Activated naive CD4-positive, alpha-beta T cell (primary cell): Measurements from ENCODE around the gene PFDN5.
A peak's percentile ranks its signal among the peaks of the same experiment; 100 is the strongest.
"Not testable (repeated sequence)": the region's sequence is repeated elsewhere in the genome, so short reads cannot be mapped to it uniquely, and the experiment has no call there.

Source experiments
- DNase-seq, 4 experiments: peaks; one replicate each; lab custom pipeline; 2025; lab: John Stamatoyannopoulos, UW

PFDN5 gene

GRCh38 chr12:53286448-53286847, 8.9 kb upstream of the PFDN5 start:
- DNase-seq: no peak

DNA sequence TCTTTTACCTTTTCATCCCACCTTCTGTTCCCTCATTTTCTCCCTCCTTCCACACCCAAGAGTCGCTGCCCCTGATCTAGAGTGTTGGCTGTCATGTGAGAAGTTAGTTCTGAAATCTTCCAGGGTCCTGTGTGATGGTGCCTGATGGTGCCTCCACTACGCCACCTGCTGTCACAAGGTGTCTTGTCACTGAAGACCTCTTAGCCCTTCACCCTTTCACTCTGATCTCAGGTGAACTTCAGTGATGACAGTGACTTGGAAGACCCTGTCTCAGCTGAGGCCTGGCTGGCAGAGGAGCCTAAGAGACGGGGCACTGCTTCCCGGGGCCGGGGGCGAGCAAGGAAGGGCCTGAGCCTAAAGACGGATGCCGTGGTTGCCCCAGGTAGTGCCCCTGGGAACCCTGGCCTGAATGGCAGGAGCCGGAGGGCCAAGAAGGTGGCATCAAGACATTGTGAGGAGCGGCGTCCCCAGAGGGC, 7.6 kb upstream of the PFDN5 start:
- DNase-seq: peak; percentile 11 to 63 (median 32)

GRCh38 chr12:53288322-53288721, 7.0 kb upstream of the PFDN5 start:
- DNase-seq: no peak

GRCh38 chr12:53289891-53290290, 5.5 kb upstream of the PFDN5 start:
- no peak for DNase-seq

- no peak for DNase-seq
Observed at GRCh38 chr12:53290661-53291060, 4.7 kb upstream of the PFDN5 start.

DNA sequence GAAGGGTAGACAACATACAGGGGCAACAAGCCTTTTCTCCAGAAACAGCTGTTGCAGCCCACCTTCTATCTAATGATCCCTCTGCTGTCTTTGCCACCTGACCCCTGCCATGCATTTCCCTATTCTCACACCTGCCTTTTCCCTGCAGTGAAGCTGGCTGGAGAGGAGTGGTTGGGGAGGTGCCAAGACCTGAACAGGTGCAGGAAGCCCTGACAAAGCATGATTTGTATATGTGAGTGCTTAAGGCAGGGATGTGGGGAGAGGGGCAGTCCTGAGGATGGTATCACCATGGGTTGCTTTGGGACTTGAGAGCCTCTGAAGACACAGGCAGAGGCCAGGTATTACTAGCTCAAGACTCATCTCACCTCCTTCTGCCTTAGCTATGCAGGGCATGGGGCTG, 2.9 kb upstream of the PFDN5 start:
- DNase-seq: no peak

- DNase-seq: no peak
Observed at GRCh38 chr12:53295891-53296219, 513 bp downstream of the PFDN5 start.

- not testable (repeated sequence) for DNase-seq
Observed at GRCh38 chr12:53297106-53297505, 1.8 kb downstream of the PFDN5 start.

DNA sequence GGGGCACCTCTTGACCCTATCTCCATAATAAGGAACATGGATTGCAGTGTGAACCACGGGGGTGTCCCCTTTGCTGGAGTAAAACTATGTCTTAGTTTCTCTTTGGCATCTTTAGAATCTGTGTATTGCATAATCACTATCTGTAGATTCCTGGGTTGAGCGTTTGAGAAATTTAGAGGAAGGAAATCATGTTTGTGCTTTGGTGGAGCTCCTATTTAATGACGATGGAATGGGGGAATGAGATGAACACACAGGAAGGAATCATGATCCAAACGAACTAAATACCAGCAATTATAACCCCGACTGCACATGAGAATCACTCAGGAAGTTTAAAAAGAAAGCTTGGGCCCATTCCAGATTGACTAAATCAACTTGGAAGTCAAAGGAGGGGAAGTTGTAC, 2.8 kb downstream of the PFDN5 start:
- no peak for DNase-seq

GRCh38 chr12:53299101-53299453, 3.7 kb downstream of the PFDN5 start:
- peak in 1 of 4 experiments; percentile 7 for DNase-seq

DNA sequence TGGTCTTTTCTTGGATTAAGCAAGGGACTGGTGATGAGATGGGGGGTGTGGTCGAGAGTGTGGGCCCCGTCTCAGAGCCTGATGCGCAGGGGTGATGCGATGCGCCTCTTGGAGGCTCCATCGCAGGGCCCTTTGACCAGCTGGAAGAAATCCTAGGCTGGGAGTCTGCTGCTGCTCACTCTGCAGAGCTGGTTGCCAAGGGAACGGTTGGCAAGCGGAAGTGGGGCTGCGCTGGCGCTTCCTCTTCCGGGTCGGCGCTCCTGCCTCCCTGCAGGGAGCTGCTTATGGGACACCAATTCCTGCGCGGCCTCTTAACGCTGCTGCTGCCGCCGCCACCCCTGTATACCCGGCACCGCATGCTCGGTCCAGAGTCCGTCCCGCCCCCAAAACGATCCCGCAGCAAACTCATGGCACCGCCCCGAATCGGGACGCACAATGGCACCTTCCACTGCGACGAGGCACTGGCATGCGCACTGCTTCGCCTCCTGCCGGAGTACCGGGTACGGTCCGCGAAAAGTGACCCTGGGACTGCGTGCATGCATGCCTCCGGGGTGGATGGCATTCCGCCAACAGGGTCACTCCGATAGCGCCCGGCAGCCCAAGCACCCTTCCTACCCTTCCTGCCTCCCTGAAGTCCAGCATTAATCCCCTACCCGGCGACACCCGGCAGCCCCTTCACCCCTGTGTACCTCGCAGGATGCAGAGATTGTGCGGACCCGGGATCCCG, 4.3 kb downstream of the PFDN5 start, which contains the start of gene MYG1:
TSS of gene MYG1 (plus strand) at position 242 of the 727 bp plus-strand sequence. CDS start at position 285, 43 bp downstream.
- DNase-seq: peak; percentile 36 to 71 (median 60)

DNA sequence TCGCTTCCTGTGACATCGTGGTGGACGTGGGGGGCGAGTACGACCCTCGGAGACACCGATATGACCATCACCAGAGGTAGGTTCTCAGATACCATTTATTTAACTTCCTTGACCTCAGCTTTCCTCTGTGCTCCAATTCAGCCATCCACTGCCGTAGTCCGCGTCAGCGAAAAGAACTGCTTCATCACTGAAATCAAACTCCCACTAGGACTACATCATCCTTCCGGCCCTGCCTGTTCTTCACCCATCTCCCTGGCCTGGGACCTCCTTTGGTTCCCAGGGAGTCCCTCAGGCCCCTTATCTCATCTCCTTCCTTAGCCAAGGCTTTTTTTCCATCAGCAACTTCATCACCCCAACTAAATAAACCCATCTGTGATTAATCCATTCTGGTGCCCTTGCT, 4.8 kb downstream of the PFDN5 start:
- DNase-seq: no peak

GRCh38 chr12:53302903-53303302, 7.6 kb downstream of the PFDN5 start:
- no peak for DNase-seq

- no peak for DNase-seq
Observed at GRCh38 chr12:53306826-53307225, 11.5 kb downstream of the PFDN5 start.

DNA sequence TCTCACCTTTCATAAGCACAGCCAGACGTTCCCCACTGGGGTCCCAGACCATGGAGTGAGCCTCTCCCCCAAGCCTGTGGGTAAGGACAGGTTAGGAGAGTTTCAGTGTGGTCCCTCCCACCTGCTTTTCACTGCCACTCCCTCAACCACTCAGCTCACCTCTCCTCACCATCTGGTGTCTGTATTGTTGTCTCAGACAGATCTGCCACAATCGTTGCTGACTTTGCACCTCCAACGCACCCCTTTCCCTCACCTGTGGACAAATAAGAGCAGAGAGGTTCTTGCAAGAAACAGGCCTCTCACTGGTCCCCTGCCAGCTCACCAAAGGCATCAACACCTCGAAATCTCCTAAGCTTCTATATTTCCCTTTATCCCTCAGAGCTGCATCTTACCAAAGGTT, 12.9 kb downstream of the PFDN5 start:
- no peak for DNase-seq

DNA sequence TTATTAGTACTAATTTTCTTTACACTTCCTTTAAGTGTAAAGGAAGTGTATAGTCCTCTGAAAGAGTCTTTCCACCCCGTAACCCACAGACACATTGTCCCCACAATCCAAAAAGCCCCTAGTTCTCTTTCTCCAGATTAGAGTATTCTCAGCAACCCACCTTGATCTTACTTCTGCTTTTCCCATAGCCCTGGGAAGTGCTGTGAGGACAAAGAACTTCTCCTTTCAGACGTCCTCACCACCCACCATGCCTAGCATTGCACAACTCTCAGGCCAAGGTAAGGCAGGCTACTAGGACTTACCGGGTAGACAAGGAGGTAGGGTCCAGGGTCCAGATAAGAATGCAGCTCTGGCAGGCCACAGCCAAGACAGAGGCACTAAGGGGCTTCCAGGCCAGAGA, 18.7 kb downstream of the PFDN5 start:
- DNase-seq: no peak

- no peak for DNase-seq
Observed at GRCh38 chr12:53320352-53321195, 25.2 kb downstream of the PFDN5 start.

- peak in 1 of 4 experiments; percentile 47 for DNase-seq
Observed at GRCh38 chr12:53324113-53324778, 28.9 kb downstream of the PFDN5 start.

DNA sequence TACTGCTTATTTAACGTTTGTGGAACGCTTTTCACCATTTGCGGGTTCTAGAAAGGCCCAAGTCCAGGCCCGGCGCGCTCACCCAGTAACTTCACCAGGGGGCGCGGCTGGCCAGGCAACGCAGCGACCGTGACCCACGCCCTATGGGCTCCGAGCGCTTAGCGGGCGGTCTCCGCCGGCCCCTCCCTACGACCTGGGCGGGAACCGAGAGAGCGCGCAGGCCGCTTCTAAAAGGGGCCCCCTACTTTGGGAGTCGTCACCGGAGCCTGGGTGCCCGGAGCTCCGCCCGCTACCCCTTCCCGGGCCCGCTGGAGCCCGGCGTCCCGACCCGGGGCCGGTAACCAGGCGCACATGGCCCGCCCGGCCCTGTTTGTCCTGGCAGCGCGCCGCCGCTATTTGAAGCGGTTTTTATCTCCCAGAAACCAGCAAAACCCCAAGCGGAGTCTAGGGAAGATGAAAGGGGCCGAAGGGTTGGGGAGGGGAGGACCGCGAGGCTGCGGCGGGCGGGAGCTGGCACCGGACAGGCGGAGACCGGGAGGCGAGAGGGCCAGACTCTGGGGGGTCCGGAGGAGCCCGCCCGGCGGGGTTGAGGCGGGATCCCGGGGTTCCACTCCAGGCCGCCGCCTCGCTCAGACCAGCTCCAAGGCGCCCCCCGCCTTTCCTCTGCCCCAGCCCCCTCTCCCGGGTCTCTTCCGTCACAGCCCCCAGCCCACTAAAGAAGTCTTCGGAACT, 29.6 kb downstream of the PFDN5 start:
- peak; percentile 47 to 77 (median 62) for DNase-seq

DNA sequence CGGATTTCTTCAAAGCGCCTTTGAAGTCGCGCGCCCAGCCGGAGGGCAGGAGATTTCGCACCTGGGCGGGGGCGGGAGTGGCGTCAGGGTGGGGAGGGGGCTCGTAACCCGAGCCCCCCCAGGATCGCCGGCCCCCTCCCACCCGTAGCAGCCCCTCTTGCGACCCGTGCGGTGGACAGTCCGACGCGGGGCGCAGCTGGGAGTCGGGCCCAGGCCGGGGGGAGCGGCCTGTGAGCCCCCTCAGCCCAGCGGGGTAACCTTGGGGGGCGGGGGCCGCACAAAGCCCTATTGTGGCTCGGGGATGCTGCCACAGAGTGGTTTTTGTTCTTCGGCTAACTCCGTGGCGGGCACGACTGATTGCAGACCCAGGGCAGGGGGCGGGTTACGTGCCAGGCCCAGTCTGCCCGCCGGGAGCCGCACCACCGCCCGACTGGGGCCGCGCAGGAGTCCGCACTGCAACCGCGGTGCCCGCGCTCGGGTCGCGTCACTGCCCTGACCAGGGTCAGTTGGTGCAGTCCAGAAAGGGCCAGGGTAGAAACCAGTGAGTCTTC, 30.2 kb downstream of the PFDN5 start:
- DNase-seq: no peak

- DNase-seq: no peak
Observed at GRCh38 chr12:53326460-53327185, 31.3 kb downstream of the PFDN5 start.
